Measurements from ENCODE around the gene C5orf47. TPM values are rescaled to one million over a fixed set of nuclear protein-coding genes. Genes with fewer than 3 reads are reported as not detected.

Gene C5orf47
- total RNA-seq, 1 experiment from 2014 or later, result not detected

GRCh38 chr5:174008922-174009321, 20.0 kb downstream of the C5orf47 start:
- H3K9me2 ChIP-seq (ENCODE audit: insufficient read depth), result no peaks in the 10 kb centered on the region
- no peaks in the 10 kb centered on the region for H3K9me3 ChIP-seq (ENCODE audit: control insufficient read depth in 1 of 2, insufficient read depth in 1 of 2, low read depth in 1 of 2, low read length in 2 of 2)
- H3K79me2 ChIP-seq (ENCODE audit: insufficient read depth, low read length), result no peaks in the 10 kb centered on the region
- H3K27ac ChIP-seq (ENCODE audit: low read depth, low read length), result no peak overlapping the region
- no peak overlapping the region for H2AFZ ChIP-seq (ENCODE audit: low read depth, low read length, poor library complexity, severe bottlenecking)
- TF ChIP-seq ZFX (IDR thresholded peaks at IDR 0.05), result no peak
- TF ChIP-seq SP1 (IDR thresholded peaks at IDR 0.05; ENCODE audit: low read depth), result no peak
- TF ChIP-seq CTCF (IDR thresholded peaks at IDR 0.05 in 2 of 3, conservative IDR thresholded peaks at IDR 0.05 in 1 of 3; ENCODE audit: borderline replicate concordance in 1 of 3, insufficient read depth in 1 of 3, low read depth in 2 of 3, low read length in 2 of 3), result no peak
- TF ChIP-seq ELF1 (IDR thresholded peaks at IDR 0.05; ENCODE audit: borderline replicate concordance, low read depth), result no peak
- no peak for TF ChIP-seq REST (IDR thresholded peaks at IDR 0.05; ENCODE audit: low read depth)
- no peak for TF ChIP-seq RAD21 (IDR thresholded peaks at IDR 0.05; ENCODE audit: low read depth)
- TF ChIP-seq SIN3A (IDR thresholded peaks at IDR 0.05; ENCODE audit: low read depth), result no peak
- no peak for TF ChIP-seq CEBPB (IDR thresholded peaks at IDR 0.05; ENCODE audit: low read depth)
- no peak for TF ChIP-seq EZH2phosphoT487 (IDR thresholded peaks at IDR 0.05; ENCODE audit: borderline replicate concordance)
- TF ChIP-seq TCF7L2 (IDR thresholded peaks at IDR 0.05; ENCODE audit: borderline replicate concordance, extremely low read depth, insufficient read depth, insufficient read length), result no peak
- TF ChIP-seq FOSL1 (IDR thresholded peaks at IDR 0.05; ENCODE audit: low read depth), result no peak
- TF ChIP-seq JUND (IDR thresholded peaks at IDR 0.05), result no peak
- no peak for TF ChIP-seq CBX3 (IDR thresholded peaks at IDR 0.05; ENCODE audit: low read depth)
- DNase-seq (ENCODE audit: low read depth, low spot score), result no peak
- intact Hi-C loops (cut with micrococcal nuclease), result no loop called here
- H4K20me1 ChIP-seq (ENCODE audit: insufficient read depth), result no peaks in the 10 kb centered on the region
- no peak overlapping the region for H3K9ac ChIP-seq (ENCODE audit: low read length)
- H3K27me3 ChIP-seq (ENCODE audit: insufficient read depth, low read length), result peaks cover 14% of the 10 kb centered on the region
- no peaks in the 10 kb centered on the region for H3K36me3 ChIP-seq (ENCODE audit: control insufficient read depth in 1 of 2, insufficient read depth in 2 of 2, low read length in 2 of 2)
- RAD21 ChIA-PET (ENCODE audit: low non-redundant PET in 1 of 2, low total read pairs in 2 of 2, uncharacterized antibody in 2 of 2, unreplicated experiment in 2 of 2), result no interaction called here
- no peak for ATAC-seq
- POLR2A ChIA-PET, result no interaction called here
- CTCF ChIA-PET, result no interaction called here
- no TSS peak for BruUV-seq (replicated peaks)
- no peak overlapping the region for H3K4me2 ChIP-seq (ENCODE audit: low read length)
- H3K4me1 ChIP-seq (ENCODE audit: control insufficient read depth in 1 of 2, insufficient read depth in 2 of 2, low read length in 2 of 2), result no peaks in the 10 kb centered on the region
- no peak overlapping the region for H3K4me3 ChIP-seq (replicated peaks in 1 of 2; ENCODE audit: low read depth in 1 of 2, low read length in 2 of 2)

Measured in HCT116 (cell line).